A673 (cell line): ENCODE results near the gene ANTXRL. TPM values are rescaled to one million over a fixed set of nuclear protein-coding genes. Genes with fewer than 3 reads are reported as not detected.
"Not testable (repeated sequence)": the region's sequence is repeated elsewhere in the genome, so short reads cannot be mapped to it uniquely, and the experiment has no call there.

Source experiments
- BruUV-seq: library from RNA; stranded (reverse); fragments of 400-500 nt; replicated peaks from 2 replicates; lab custom pipeline; 2021; lab: Mats Ljungman, UMichigan
- CTCF ChIA-PET: fragments of 300-600 bp; sonication (Branson Sonifier 250); formaldehyde crosslinking; loops from one replicate; lab custom pipeline; 2022; ENCODE audit warnings: antibody characterized with exemption; lab: Charles Lee
- POLR2A ChIA-PET: fragments of 300-600 bp; sonication (Branson Sonifier 250); formaldehyde crosslinking; loops from one replicate; lab custom pipeline; 2022; ENCODE audit warnings: antibody characterized with exemption; ENCODE audit not compliant: low non-redundant PET; lab: Charles Lee
- DNase-seq: peaks from one replicate; pipeline ENCODE4 v3.0.0-alpha.2; 2015; ENCODE audit warnings: low spot score
- H3K27ac ChIP-seq: fragments of 200-600 bp; sonication (generic); 2 replicates; pipeline ENCODE4 v1.5.1; 2016; ENCODE audit warnings: mixed run types, low read depth, mild to moderate bottlenecking, mixed read lengths, antibody characterized with exemption, low read length; ENCODE audit not compliant: poor library complexity, severe bottlenecking
- H3K27me3 ChIP-seq: fragments of 200-600 bp; sonication (generic); replicated peaks from 2 replicates; pipeline ENCODE4 v1.6.1; 2017; ENCODE audit warnings: mixed run types, low read depth, mild to moderate bottlenecking, mixed read lengths, antibody characterized with exemption, low read length; ENCODE audit not compliant: insufficient read depth, poor library complexity
- H3K36me3 ChIP-seq: fragments of 200-600 bp; sonication (generic); 2 replicates; pipeline ENCODE4 v1.6.1; 2016; ENCODE audit warnings: mixed run types, mild to moderate bottlenecking, mixed read lengths, antibody characterized with exemption, low read length; ENCODE audit not compliant: insufficient read depth, poor library complexity, severe bottlenecking
- H3K4me1 ChIP-seq: fragments of 200-600 bp; sonication (generic); 2 replicates; pipeline ENCODE4 v1.6.1; 2017; ENCODE audit warnings: mixed run types, mild to moderate bottlenecking, mixed read lengths, antibody characterized with exemption, low read length; ENCODE audit not compliant: insufficient read depth, poor library complexity, severe bottlenecking
- H3K4me3 ChIP-seq: fragments of 200-600 bp; sonication (generic); 2 replicates; pipeline ENCODE4 v1.5.1; 2016; ENCODE audit warnings: low read depth, mixed run types, mild to moderate bottlenecking, mixed read lengths, low read length; ENCODE audit not compliant: poor library complexity, severe bottlenecking
- H3K9me3 ChIP-seq: fragments of 200-600 bp; sonication (generic); 2 replicates; pipeline ENCODE4 v1.6.1; 2016; ENCODE audit warnings: mixed run types, low read depth, mild to moderate bottlenecking, mixed read lengths, antibody characterized with exemption, low read length; ENCODE audit not compliant: poor library complexity, severe bottlenecking
- EZH2 ChIP-seq: fragments of 200-600 bp; sonication (generic); IDR thresholded peaks from 2 replicates; pipeline ENCODE4 v1.6.1; 2017; ENCODE audit warnings: borderline replicate concordance, low read depth, mild to moderate bottlenecking, mixed read lengths, antibody characterized with exemption, low read length; ENCODE audit not compliant: poor library complexity, severe bottlenecking
- intact Hi-C: fragments of 100-400 bp; cut with micrococcal nuclease; formaldehyde crosslinking; loops from one replicate; pipeline ENCODE4 v1.10.0; 2022; ENCODE audit not compliant: unreplicated experiment
- total RNA-seq: library from RNA; stranded (reverse); gene quantifications from 2 replicates; pipeline ENCODE4 v1.2.3, GENCODE V29; 2021
- TF ChIP-seq, protein P1 (sequence below): fragments of 300-800, 200-600 bp; sonication (generic); conservative IDR thresholded peaks from 2 replicates; pipeline ENCODE4 v1.5.1; 2017; ENCODE audit warnings: low read depth, mild to moderate bottlenecking, antibody characterized with exemption, low read length, moderate library complexity, mixed read lengths

Gene ANTXRL
- total RNA-seq, 1 experiment from 2014 or later = not detected

DNA sequence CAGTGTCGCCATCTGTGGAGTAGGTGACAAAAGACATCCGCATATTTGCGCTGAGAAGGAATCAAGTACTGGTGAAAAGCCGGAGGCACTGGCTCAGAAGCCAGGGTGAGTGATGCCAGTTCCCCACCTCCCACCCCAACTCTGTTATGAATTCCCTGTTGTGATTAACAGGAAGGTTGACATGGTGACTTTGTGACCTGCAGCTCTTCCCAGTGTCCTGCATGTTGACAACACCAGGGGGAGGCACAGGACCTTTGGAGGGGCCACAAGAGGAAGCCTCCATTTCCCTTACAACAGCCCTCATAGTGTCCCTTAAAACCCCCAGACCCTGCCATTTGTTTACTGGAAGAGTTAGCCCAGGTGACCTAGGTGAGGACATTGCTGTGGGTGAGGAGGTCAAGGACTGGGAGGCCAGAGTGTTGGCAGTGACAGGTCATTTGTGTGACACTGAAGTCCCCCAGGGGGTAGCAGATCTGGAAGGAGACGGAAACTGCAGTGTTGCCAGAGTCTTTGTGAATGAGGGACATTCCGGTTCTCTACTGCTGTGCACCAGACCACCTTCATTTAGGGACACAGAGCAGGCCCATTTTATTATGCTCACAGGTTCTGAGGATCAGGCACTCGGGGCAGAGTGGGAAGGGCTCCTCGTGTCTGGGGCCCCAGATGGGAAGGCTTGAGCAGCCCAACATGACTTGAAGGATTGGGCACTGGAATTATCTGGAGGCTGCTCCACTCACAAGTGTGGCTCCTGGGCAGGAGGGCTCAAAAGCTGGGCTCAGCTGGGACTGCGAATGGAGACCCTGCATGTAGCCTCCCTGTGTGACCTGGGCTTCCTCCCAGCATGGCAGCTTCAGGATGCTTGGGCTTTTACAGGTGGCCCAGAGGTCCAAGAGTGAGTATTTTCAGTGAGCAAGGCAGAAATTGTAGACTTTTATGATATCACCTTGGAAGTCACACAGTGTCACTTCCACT, 13.0 kb upstream of the ANTXRL start:
- POLR2A ChIA-PET = no interaction called here
- Histone ChIP-seq H3K4me1 (no peaks in the 10 kb centered on the region), H3K4me3 (no peak overlapping the region), H3K27me3 (peaks cover 10% of the 10 kb centered on the region), H3K9me3 (no peaks in the 10 kb centered on the region), H3K27ac (no peak overlapping the region), H3K36me3 (no peaks in the 10 kb centered on the region)
- no TSS peak for BruUV-seq
- no peak for DNase-seq
- intact Hi-C loops = no loop called here
- CTCF ChIA-PET = no interaction called here
- no peak for TF ChIP-seq EZH2
- TF ChIP-seq, protein P1, sequence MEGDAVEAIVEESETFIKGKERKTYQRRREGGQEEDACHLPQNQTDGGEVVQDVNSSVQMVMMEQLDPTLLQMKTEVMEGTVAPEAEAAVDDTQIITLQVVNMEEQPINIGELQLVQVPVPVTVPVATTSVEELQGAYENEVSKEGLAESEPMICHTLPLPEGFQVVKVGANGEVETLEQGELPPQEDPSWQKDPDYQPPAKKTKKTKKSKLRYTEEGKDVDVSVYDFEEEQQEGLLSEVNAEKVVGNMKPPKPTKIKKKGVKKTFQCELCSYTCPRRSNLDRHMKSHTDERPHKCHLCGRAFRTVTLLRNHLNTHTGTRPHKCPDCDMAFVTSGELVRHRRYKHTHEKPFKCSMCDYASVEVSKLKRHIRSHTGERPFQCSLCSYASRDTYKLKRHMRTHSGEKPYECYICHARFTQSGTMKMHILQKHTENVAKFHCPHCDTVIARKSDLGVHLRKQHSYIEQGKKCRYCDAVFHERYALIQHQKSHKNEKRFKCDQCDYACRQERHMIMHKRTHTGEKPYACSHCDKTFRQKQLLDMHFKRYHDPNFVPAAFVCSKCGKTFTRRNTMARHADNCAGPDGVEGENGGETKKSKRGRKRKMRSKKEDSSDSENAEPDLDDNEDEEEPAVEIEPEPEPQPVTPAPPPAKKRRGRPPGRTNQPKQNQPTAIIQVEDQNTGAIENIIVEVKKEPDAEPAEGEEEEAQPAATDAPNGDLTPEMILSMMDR = no peak

- TF ChIP-seq, protein P1 = no peak
- no peak for TF ChIP-seq EZH2
- H3K4me1 ChIP-seq = no peaks in the 10 kb centered on the region
- no peaks in the 10 kb centered on the region for H3K9me3 ChIP-seq
- no peak overlapping the region for H3K4me3 ChIP-seq
- intact Hi-C loops = no loop called here
- ChIA-PET POLR2A (no interaction called here), CTCF (no interaction called here)
- H3K27me3 ChIP-seq = peaks cover 24% of the 10 kb centered on the region
- BruUV-seq = no TSS peak
- no peaks in the 10 kb centered on the region for H3K36me3 ChIP-seq
- H3K27ac ChIP-seq = no peak overlapping the region
- no peak for DNase-seq
These were observed 9.0 kb upstream of the ANTXRL start for GRCh38 chr10:46277840-46278239.

DNA sequence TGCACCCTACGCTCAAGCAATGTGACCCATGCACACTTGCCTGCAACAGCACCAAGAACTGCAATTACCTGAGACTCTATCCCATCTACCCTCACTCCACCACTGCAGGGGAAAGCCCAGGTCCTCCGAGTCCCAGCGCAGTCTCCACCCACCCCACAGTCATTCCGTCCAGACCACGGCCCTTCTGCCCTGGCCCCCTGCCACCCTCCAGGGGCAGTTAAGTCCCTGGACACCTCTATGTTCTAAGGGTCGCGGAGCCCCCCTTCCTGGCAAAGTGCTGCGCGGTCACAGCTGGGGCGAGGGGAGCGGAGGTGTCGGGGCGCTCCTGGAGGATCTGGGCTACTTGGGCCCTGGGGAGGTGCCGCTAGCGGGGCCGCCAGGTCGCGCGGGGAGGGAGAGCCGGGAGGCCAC, 4.4 kb upstream of the ANTXRL start:
- H3K4me1 ChIP-seq, DNase-seq, CTCF ChIA-PET, POLR2A ChIA-PET, H3K36me3 ChIP-seq, H3K27ac ChIP-seq, H3K9me3 ChIP-seq, BruUV-seq: not testable (repeated sequence)
- intact Hi-C loops = loop anchor here (5.0 kb wide), 1 partner anchor 175 kb away; no protein-coding TSS in a partner anchor
- peaks cover 42% of the 10 kb centered on the region for H3K27me3 ChIP-seq
- H3K4me3 ChIP-seq = peak overlapping the region; percentile 33
